PFSK-1 (cell line): Measurements from ENCODE around the gene ZNF138.

ENCODE experiments used
- FOXP2 ChIP-seq: optimal IDR thresholded peaks from 2 replicates; pipeline ENCODE3; 2011; ENCODE audit warnings: borderline replicate concordance, control low read depth, inconsistent platforms; ENCODE audit not compliant: insufficient read depth; ENCODE audit errors: extremely low read length, extremely low read depth
- POLR2AphosphoS5 ChIP-seq: IDR thresholded peaks from 2 replicates; pipeline ENCODE4 v1.6.1; 2012; ENCODE audit warnings: low read depth, mild to moderate bottlenecking, control low read depth, low read length, moderate library complexity
- REST ChIP-seq, 2 experiments: IDR thresholded peaks; 2 replicates each; pipeline versions ENCODE4 v1.6.1 to v1.8.0; 2011 to 2012; ENCODE audit warnings: low read depth in 2 of 2, low read length in 2 of 2, control low read depth in 1 of 2, inconsistent platforms in 1 of 2, mild to moderate bottlenecking in 1 of 2, moderate library complexity in 1 of 2; ENCODE audit not compliant: insufficient read depth in 1 of 2
- SIN3A ChIP-seq: IDR thresholded peaks from 2 replicates; pipeline ENCODE4 v1.6.1; 2012; ENCODE audit warnings: mild to moderate bottlenecking, low read length, moderate library complexity, borderline replicate concordance; ENCODE audit not compliant: insufficient read depth
- TAF1 ChIP-seq: IDR thresholded peaks from 2 replicates; pipeline ENCODE4 v1.6.1; 2012; ENCODE audit warnings: low read length, control low read depth, borderline replicate concordance; ENCODE audit not compliant: insufficient read depth

Gene ZNF138

DNA sequence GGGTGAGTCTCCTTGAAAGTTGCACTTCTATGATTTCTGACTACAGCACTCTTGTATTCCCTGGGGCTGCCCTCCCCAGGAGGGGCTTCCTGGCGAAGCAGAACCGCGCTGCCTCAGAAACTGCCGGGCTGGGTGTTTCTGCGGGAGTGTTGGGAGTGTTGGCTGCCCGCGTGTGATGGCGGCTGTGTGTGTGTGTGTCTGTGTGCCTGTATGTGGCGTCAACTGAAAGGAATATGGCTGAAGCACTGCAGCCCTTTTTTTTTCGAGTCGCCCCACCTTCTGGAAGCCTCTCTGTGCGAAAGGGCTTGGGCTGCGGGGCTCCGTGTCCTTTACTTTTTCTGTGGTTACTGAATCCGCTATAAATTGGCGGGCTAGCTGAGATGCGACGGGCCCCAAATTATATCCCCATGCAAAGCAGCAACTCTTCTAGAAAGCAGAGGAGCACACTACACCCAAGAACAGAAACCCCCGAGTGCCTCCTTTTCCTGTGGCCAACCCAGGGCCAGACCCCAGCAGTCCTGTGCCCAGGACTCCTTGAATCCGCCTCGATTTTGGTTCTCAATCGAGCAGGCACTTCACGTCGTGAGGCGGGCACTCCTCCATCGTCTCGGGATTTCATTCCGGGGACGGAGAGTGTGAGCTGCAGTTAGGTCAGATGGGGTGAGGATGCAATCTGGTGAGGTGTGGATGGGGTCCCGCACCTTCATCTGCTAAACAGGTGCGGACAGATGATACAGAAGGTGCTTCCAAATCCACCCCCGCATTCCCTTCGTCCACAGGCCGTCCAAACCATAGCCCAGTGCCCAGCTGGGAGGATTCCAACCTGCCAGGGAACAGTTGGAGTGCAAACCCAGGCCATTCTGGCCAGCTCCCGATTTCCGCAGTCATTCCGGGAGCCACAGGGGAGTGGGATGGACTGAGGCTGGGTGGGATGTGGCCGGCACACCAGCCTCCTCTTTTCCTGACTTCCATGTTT is 86.4 kb downstream of the ZNF138 start:
- no peak for TF ChIP-seq POLR2AphosphoS5
- no peak for TF ChIP-seq REST (IDR thresholded peaks at IDR 0.05; ENCODE audit: insufficient read depth in 1 of 2, low read depth in 2 of 2, low read length in 2 of 2)
- TF ChIP-seq SIN3A: no peak
- no peak for TF ChIP-seq FOXP2
- no peak for TF ChIP-seq TAF1

- TF ChIP-seq SIN3A (no peak), TAF1 (no peak), FOXP2 (no peak), POLR2AphosphoS5 (no peak), REST (IDR thresholded peaks at IDR 0.05; ENCODE audit: insufficient read depth in 1 of 2, low read depth in 2 of 2, low read length in 2 of 2) (no peak)
These were observed 87.4 kb downstream of the ZNF138 start for GRCh38 chr7:64881461-64882287.

- TF ChIP-seq REST (IDR thresholded peaks at IDR 0.05; ENCODE audit: insufficient read depth in 1 of 2, low read depth in 2 of 2, low read length in 2 of 2) (no peak), FOXP2 (no peak), TAF1 (no peak), POLR2AphosphoS5 (no peak), SIN3A (no peak)
These were observed 88.3 kb downstream of the ZNF138 start for GRCh38 chr7:64882341-64883112.
